Cardiac fibroblast (primary cell): ENCODE results near the gene GAS1.

Source experiments
- DNase-seq, 2 donors: peaks; one replicate each; pipeline versions ENCODE4 v3.0.0 to v3.0.0-alpha.2; 2010; ENCODE audit warnings: low read depth in 2 of 2
- H3K4me3 ChIP-seq, 2 donors: replicated peaks in 1 of 2; 1 replicate in 1 of 2; 2 replicates in 1 of 2; pipeline ENCODE4 v1.5.1; 2011; ENCODE audit warnings: low read depth in 2 of 2, low read length in 2 of 2, mild to moderate bottlenecking in 2 of 2, moderate library complexity in 1 of 2
- TF ChIP-seq, protein P1 (sequence below): IDR thresholded peaks from one replicate; pipeline ENCODE4 v1.5.1; 2011; ENCODE audit warnings: low read depth, mild to moderate bottlenecking, low read length, inconsistent platforms

Gene GAS1

DNA sequence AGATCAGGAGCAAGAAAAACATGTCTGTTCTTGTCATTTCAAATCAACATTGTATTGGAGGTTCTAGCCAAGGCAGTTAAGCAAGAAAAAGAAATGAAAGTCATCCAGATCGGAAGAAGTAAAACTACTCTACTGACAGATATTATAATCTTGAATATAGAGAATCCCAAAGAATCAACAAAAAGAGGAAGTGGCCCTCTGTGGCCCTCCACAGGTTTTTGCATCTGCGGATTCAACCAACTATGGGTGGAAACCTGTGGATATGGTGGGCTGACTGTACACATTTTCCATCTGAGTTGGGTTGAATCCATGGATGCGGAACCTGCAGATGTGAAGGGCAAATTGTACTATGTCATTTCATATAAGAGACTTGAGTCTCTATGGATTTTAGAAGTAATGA lies 35.1 kb downstream of the GAS1 start:
- DNase-seq = no peak
- no peak overlapping the region for H3K4me3 ChIP-seq
- TF ChIP-seq, protein P1, sequence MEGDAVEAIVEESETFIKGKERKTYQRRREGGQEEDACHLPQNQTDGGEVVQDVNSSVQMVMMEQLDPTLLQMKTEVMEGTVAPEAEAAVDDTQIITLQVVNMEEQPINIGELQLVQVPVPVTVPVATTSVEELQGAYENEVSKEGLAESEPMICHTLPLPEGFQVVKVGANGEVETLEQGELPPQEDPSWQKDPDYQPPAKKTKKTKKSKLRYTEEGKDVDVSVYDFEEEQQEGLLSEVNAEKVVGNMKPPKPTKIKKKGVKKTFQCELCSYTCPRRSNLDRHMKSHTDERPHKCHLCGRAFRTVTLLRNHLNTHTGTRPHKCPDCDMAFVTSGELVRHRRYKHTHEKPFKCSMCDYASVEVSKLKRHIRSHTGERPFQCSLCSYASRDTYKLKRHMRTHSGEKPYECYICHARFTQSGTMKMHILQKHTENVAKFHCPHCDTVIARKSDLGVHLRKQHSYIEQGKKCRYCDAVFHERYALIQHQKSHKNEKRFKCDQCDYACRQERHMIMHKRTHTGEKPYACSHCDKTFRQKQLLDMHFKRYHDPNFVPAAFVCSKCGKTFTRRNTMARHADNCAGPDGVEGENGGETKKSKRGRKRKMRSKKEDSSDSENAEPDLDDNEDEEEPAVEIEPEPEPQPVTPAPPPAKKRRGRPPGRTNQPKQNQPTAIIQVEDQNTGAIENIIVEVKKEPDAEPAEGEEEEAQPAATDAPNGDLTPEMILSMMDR = no peak

DNA sequence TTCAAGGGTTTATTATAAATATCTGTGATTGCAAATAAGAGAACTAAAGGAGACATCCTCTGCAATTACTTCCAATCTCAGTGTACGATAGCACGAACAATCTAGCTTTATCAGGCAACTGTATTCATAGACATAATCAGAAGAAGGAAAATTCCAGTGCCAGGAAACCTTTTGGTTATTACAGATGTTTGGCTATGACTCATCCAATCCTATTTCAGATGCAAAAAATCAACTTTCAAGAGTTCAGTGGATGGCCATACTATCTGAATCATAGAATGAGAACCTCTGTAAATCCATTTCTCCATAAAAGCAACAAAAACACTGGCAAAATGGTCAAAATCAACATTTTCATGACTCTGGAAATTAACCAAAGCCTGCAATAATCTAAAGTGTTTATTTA lies 37.9 kb downstream of the GAS1 start:
- no peak overlapping the region for H3K4me3 ChIP-seq
- TF ChIP-seq, protein P1 = no peak
- peak; percentile 41 to 56 for DNase-seq

DNA sequence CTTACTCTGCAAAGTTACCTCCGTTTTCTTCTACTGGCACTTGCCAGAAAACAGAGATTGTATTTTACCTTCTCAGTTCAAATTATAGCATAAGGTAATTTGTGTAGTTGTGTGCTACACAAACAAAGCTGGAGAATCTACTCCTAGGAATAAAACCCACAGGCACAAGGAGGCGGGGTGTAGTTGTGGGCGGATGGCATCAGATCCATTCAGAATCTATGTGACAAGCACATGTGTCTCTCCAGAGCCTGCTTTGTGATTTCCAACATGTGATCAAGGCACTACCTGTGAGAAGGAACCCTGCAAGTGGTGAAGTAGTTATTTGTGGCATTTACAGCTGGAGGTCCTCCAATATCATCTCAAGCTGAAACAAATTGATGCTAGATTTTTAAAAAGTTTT lies 39.0 kb downstream of the GAS1 start:
- TF ChIP-seq, protein P1 = no peak
- H3K4me3 ChIP-seq = no peak overlapping the region
- DNase-seq = no peak

DNA sequence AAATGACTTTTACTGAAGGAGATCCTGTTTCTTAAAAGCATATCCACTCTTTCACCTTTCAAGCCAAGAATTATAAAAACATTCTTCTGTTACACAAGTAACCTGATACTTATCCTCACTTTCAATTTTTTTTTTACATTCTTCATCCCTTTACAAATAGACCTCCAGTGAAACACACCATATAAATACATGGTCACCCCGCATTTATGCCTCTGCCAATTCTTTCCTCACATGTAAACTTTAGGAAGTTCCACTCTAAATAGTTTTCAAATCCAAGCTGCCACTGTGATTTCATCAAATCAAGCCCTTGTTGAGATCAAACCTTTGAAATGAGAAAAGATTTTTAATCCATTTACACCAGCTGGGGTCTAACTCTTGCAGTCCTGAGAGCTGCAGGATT lies 40.0 kb downstream of the GAS1 start:
- no peak for DNase-seq
- no peak overlapping the region for H3K4me3 ChIP-seq
- TF ChIP-seq, protein P1 = no peak

DNA sequence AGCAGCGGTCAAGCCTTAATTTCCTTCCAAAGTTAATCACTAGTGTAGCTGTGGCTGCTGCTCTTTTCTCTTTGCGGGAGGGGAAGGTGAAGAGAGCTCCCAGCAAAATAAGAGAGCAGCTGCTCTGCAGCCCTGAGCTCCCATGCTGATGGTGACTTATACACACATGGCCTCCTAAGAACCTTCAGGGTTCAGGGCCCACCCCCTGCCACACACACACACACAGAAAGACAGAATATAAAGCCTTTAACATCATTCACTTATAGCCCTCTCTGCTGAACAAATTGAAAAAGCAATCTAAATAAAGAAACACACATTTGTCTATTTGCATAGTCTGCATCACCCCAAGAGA lies 43.6 kb downstream of the GAS1 start:
- H3K4me3 ChIP-seq = no peak overlapping the region
- DNase-seq = no peak
- TF ChIP-seq, protein P1 = no peak

DNA sequence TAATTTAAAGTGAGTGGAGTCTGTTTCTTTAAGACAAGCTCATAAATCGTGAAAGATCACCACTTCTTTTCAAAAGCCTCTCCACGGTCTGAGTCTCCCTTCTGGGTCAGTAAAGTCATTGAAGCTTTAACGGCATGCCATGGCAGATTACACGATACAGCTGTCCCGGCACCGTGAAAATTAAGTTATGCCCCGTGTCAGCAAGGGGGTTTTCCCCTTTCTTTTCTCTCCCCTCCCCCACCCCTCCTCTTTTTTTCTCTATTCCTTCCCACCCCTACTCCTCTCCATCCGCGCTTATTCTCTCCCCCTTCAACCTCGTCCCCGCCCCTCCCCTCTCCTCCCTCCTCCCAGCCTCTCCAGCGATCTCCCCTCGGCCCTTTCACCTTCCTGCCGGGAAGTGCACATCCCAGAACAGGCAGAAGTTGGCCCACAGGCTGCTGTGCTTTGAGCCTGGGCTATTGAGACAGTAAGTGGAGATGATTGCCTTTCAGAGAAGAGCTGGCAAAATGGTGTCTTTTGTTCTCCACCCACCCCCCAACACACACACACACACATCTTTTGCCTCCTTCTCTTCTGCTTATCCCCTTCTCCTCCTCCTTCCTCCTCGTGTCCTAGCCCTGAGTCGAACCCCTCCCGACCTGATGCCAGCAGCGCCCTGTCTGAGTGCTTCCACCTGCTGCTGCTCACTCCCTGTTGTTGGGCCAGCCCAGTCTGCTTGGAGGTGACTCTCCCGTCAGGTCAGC lies 44.1 kb downstream of the GAS1 start:
- no peak for DNase-seq
- peak overlapping the region in 1 of 2 donors; percentile 22 for H3K4me3 ChIP-seq
- TF ChIP-seq, protein P1 = no peak

DNA sequence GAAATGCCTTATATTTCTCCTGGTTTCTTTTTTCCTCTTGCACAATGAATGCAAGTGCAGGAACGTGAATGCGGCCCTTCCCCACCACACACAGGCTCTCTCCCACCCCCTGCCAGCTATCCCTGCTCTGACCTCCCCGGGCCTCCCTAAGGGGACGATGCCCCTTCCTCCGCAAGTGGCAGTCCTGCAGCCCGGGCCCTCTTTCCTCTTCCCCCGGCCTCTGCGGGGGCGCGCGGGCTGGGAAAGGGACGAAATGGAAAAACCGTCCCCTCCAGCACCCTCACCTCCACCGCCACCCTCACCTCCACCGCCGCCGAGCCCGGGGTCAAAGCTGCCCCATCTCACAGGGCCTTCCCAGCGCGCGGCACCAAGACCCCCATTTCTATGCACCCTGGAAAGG lies 44.7 kb downstream of the GAS1 start:
- H3K4me3 ChIP-seq = peak overlapping the region in 1 of 2 donors; percentile 22
- DNase-seq = no peak

More for the DNA sequence above, 44.7 kb downstream of the GAS1 start:
- TF ChIP-seq, protein P1 = no peak
